OCI-LY3 (cell line): Measurements from ENCODE around the gene CEBPE.

Source experiments
- H2AFZ ChIP-seq: fragments of 200-600, 300-600 bp; shearing (Covaris generic); 2 replicates; pipeline ENCODE4 v1.6.0; 2014; ENCODE audit warnings: antibody characterized with exemption, low read depth, low read length
- H3K27ac ChIP-seq: fragments of 200-600, 300-600 bp; sonication (generic); 2 replicates; pipeline ENCODE4 v1.5.1; 2014; ENCODE audit warnings: mild to moderate bottlenecking, low read length, moderate library complexity, mixed read lengths
- H3K27me3 ChIP-seq: fragments of 200-600, 300-600 bp; sonication (generic); 2 replicates; pipeline ENCODE4 v1.6.1; 2014; ENCODE audit warnings: low read depth, low read length, mixed read lengths
- H3K36me3 ChIP-seq: fragments of 200-600, 300-600 bp; sonication (generic); replicated peaks from 2 replicates; pipeline ENCODE3; 2014; ENCODE audit warnings: low read depth, low read length, mixed read lengths
- H3K4me1 ChIP-seq: fragments of 300-600, 200-600 bp; sonication (generic); 2 replicates; pipeline ENCODE4 v1.6.1; 2014; ENCODE audit warnings: low read length, mixed read lengths
- H3K4me2 ChIP-seq: fragments of 200-600, 300-600 bp; sonication (generic); 2 replicates; pipeline ENCODE4 v1.6.1; 2014; ENCODE audit warnings: low read length, mixed read lengths
- H3K4me3 ChIP-seq: fragments of 300-600, 200-600 bp; sonication (generic); 2 replicates; pipeline ENCODE4 v1.5.1; 2014; ENCODE audit warnings: antibody characterized with exemption, mild to moderate bottlenecking, low read length, moderate library complexity
- H3K79me2 ChIP-seq: fragments of 300-600, 200-600 bp; shearing (Covaris generic); 2 replicates; pipeline ENCODE4 v1.6.1; 2014; ENCODE audit warnings: mild to moderate bottlenecking, low read length, mixed read lengths
- H3K9ac ChIP-seq: fragments of 300-600, 200-600 bp; shearing (Covaris generic); 2 replicates; pipeline ENCODE4 v1.6.0; 2014; ENCODE audit warnings: mild to moderate bottlenecking, low read length, moderate library complexity
- H3K9me3 ChIP-seq: fragments of 200-600, 300-600 bp; shearing (Covaris generic); 2 replicates; pipeline ENCODE4 v1.6.1; 2014; ENCODE audit warnings: low read length, mixed read lengths; ENCODE audit not compliant: insufficient read depth
- H4K20me1 ChIP-seq: fragments of 200-600, 300-600 bp; sonication (generic); 2 replicates; pipeline ENCODE4 v1.6.1; 2016; ENCODE audit warnings: low read length, mixed read lengths; ENCODE audit not compliant: insufficient read depth
- EZH2phosphoT487 ChIP-seq: fragments of 200-600 bp; shearing (Covaris generic); IDR thresholded peaks from 2 replicates; pipeline ENCODE4 v1.6.1; 2018; ENCODE audit warnings: antibody characterized with exemption, mixed run types, low read depth
- TF ChIP-seq, protein P1 (sequence below): fragments of 200-600, 300-600 bp; sonication (generic); IDR thresholded peaks from 2 replicates; pipeline ENCODE4 v1.5.1; 2014; ENCODE audit warnings: antibody characterized with exemption, low read length, low read depth

CEBPE gene

DNA sequence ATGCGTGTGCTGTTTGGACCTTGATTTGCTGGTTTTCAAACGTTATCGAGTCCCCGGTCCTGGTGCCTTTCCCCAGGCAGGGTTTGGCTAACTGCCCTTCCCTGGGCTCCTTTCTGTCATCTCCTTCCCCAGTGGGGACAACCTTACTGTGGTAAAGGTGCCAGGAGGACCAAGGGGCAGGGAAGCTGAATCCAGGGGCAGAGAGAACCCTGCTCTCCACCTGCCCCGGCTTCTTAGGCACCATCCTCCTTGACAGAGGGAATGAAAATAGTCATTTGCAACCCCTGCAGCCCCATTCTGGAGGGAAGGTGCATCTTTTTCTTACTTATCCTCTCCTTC, 5.0 kb downstream of the CEBPE start:
- TF ChIP-seq, protein P1, sequence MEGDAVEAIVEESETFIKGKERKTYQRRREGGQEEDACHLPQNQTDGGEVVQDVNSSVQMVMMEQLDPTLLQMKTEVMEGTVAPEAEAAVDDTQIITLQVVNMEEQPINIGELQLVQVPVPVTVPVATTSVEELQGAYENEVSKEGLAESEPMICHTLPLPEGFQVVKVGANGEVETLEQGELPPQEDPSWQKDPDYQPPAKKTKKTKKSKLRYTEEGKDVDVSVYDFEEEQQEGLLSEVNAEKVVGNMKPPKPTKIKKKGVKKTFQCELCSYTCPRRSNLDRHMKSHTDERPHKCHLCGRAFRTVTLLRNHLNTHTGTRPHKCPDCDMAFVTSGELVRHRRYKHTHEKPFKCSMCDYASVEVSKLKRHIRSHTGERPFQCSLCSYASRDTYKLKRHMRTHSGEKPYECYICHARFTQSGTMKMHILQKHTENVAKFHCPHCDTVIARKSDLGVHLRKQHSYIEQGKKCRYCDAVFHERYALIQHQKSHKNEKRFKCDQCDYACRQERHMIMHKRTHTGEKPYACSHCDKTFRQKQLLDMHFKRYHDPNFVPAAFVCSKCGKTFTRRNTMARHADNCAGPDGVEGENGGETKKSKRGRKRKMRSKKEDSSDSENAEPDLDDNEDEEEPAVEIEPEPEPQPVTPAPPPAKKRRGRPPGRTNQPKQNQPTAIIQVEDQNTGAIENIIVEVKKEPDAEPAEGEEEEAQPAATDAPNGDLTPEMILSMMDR, result no peak
- no peak for TF ChIP-seq EZH2phosphoT487
- no peak overlapping the region for H3K27ac ChIP-seq
- peaks cover 51% of the 10 kb centered on the region for H3K27me3 ChIP-seq
- no peaks in the 10 kb centered on the region for H3K9me3 ChIP-seq
- no peak overlapping the region for H3K4me2 ChIP-seq
- H3K4me3 ChIP-seq, result no peak overlapping the region
- no peak overlapping the region for H3K9ac ChIP-seq
- H2AFZ ChIP-seq, result no peak overlapping the region
- no peaks in the 10 kb centered on the region for H3K79me2 ChIP-seq
- peaks cover 6% of the 10 kb centered on the region for H3K4me1 ChIP-seq
- H4K20me1 ChIP-seq, result no peaks in the 10 kb centered on the region
- no peaks in the 10 kb centered on the region for H3K36me3 ChIP-seq

DNA sequence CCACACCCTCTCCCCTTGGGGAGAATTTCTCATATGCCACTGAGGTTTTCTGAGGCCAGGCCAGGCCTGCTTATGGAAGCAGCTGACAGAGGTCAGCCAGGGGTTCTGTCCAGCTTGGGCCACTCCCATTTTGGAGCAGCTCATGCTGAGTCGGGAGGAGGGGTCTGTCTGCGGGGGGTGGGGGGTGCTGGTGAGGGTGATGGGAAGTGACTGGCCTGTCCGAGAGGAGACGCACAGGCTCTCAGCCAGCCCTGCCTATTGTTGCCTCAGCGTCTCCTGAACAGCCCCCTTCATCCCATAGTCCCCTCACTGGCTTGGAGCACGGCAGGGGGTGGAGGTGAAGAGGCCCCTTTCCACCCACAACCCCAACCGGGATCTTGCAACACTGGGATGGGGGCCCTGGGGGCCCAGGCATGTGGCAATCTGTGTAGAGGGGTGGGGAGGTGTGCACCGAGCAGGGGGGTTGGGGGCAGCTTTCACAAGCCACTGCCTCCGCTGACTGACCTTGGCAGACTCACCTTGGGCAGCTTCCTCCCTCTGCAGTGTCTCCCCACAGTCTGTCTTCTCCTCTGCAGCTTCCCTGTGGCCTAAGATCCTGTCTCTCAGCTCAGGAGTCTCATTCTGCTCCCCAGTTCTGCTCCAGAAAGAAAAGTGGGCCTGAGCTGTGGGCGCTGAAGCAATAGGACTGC, 5.5 kb downstream of the CEBPE start:
- Histone ChIP-seq H2AFZ (no peak overlapping the region), H3K27ac (no peak overlapping the region), H3K4me1 (peaks cover 6% of the 10 kb centered on the region), H3K36me3 (no peaks in the 10 kb centered on the region), H3K9ac (no peak overlapping the region), H4K20me1 (no peaks in the 10 kb centered on the region), H3K9me3 (no peaks in the 10 kb centered on the region), H3K4me2 (no peak overlapping the region), H3K27me3 (peaks cover 51% of the 10 kb centered on the region), H3K4me3 (no peak overlapping the region), H3K79me2 (no peaks in the 10 kb centered on the region)
- TF ChIP-seq, protein P1, result no peak
- no peak for TF ChIP-seq EZH2phosphoT487

DNA sequence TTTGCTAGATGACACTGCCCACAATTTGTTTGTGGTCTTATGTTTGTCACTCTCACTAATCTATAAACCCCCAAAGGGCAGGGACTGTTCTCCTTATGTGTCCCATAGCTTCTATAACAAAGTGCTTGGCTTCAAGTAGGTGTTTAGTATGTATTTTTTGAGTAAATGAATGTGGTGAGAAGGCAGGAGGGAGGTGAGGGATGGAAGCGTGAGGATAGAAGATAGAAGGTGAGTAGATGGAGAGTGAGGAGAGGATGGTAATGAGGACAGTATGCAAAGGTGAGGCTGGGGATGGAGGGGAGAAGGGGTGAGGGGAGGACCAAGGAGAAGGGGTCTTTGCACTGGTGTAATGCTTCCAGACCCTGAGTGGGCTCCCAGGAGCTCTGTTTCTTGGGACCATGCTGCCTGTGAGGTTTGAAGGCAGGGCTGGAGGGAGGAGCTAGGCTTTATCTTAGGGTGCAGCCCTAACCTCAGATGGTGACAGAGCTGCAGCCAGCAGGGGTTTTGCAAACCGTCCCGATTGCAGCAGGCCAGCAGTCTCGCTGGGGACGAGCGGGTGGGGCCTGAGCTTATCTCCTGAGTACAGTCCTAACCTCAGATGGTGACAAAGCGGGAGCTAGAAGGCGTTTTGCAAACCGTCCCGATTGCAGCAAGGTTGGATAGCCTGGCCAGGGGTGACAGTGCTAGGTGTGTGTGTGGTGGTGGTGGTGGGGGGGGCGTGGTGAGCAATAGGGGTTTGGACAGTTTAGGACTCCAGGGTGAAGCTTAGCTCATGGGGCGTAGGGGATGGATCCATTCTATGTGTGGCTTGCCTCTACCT, 6.5 kb downstream of the CEBPE start:
- TF ChIP-seq EZH2phosphoT487, result no peak
- TF ChIP-seq, protein P1, result no peak
- Histone ChIP-seq H3K27me3 (peaks cover 51% of the 10 kb centered on the region), H2AFZ (no peak overlapping the region), H3K4me2 (no peak overlapping the region), H3K9me3 (no peaks in the 10 kb centered on the region), H3K4me3 (no peak overlapping the region), H3K79me2 (no peaks in the 10 kb centered on the region), H3K4me1 (peaks cover 6% of the 10 kb centered on the region), H3K9ac (no peak overlapping the region), H4K20me1 (no peaks in the 10 kb centered on the region), H3K36me3 (no peaks in the 10 kb centered on the region), H3K27ac (no peak overlapping the region)

DNA sequence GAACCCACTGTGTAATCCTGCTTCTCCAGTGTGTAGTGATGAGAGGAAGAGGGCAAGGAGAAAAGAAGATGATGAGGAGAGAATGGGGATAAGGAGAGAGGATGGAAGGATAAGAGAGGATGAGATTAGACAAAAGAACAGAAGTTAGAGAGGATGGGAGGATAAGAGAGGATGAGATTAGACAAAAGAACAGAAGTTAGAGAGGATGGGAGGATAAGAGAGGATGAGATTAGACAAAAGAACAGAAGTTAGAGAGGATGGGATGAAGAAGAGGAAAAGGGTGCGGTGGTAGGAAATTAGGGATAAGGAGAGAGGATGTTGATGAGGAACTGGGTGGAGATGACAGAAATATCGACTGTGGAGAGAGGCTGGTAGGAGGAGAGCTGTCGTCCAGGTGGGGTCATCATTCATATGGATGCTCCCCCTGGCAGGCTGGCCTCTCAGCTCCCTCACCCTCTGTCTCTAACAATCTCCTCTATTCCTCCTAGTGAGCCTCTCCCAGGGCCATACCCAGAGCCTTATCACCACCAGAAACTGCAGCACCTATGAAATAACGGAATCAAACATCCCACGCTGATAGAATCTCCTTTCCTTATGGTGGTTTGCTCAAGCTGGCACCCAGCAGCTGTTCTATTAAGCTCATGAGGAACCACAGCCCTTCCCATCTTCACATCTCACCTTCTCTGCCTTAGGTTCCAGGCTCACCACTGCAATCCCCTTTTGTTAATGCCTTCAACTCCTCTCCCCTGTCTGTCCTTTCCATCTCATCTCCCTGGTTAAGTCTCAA, 8.3 kb downstream of the CEBPE start:
- Histone ChIP-seq H3K4me1 (peaks cover 6% of the 10 kb centered on the region), H3K9ac (no peak overlapping the region), H4K20me1 (no peaks in the 10 kb centered on the region), H3K79me2 (no peaks in the 10 kb centered on the region), H3K4me2 (no peak overlapping the region), H3K27ac (no peak overlapping the region), H3K36me3 (no peaks in the 10 kb centered on the region), H3K4me3 (no peak overlapping the region), H2AFZ (no peak overlapping the region), H3K27me3 (peaks cover 48% of the 10 kb centered on the region), H3K9me3 (no peaks in the 10 kb centered on the region)
- TF ChIP-seq, protein P1, result no peak
